ENCODE data around the gene WDFY1. TPM values are rescaled to one million over a fixed set of nuclear protein-coding genes. Genes with fewer than 3 reads are reported as not detected.
A peak's percentile ranks its signal among the peaks of the same experiment; 100 is the strongest.

WDFY1 gene
- total RNA-seq, 1 donor from 2014 or later: 92.7 TPM

DNA sequence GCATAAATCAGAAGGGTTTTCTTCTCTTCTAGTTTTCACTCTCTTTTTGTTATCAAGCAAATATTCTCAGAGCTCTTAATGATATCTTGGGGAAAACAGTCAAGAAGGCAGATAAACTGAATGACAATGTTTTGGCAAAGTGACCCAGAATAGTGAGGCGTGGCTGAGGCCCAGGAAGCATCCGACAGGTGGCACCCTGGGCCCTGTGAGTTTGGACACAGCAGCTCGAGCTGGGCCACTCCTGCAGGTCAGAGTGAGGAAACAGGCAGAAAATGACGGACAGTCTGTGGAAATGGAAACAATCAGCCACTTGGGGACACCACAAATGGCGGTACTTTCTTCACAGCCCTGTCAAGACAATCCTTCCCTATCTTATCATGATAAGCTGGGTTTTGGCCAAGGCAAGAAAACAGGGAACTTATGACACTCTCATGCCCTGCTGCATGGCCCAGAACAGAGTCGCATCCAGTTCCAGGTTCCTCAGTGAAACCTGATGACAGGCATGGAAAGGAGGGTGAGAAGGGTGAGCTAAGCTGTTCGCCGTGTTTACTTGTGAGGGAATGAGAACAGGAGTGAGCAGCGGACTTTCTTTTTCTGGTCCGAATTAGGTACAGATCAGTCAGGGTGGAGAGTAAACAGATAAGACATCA lies 44.2 kb upstream of the WDFY1 start:
- Histone ChIP-seq H3K4me3 (ENCODE audit: low read depth, low read length) (no peak overlapping the region), H3K27me3 (ENCODE audit: control insufficient read depth, insufficient read depth, low read length) (no peaks in the 10 kb centered on the region), H3K36me3 (ENCODE audit: control insufficient read depth, insufficient read depth, low read length) (no peaks in the 10 kb centered on the region)
- TF ChIP-seq, protein P1, sequence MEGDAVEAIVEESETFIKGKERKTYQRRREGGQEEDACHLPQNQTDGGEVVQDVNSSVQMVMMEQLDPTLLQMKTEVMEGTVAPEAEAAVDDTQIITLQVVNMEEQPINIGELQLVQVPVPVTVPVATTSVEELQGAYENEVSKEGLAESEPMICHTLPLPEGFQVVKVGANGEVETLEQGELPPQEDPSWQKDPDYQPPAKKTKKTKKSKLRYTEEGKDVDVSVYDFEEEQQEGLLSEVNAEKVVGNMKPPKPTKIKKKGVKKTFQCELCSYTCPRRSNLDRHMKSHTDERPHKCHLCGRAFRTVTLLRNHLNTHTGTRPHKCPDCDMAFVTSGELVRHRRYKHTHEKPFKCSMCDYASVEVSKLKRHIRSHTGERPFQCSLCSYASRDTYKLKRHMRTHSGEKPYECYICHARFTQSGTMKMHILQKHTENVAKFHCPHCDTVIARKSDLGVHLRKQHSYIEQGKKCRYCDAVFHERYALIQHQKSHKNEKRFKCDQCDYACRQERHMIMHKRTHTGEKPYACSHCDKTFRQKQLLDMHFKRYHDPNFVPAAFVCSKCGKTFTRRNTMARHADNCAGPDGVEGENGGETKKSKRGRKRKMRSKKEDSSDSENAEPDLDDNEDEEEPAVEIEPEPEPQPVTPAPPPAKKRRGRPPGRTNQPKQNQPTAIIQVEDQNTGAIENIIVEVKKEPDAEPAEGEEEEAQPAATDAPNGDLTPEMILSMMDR (IDR thresholded peaks at IDR 0.05; ENCODE audit: insufficient read depth, low read length, severe bottlenecking): peak; percentile 41
- DNase-seq (ENCODE audit: low read depth): no peak
- FAIRE-seq: no peak

DNA sequence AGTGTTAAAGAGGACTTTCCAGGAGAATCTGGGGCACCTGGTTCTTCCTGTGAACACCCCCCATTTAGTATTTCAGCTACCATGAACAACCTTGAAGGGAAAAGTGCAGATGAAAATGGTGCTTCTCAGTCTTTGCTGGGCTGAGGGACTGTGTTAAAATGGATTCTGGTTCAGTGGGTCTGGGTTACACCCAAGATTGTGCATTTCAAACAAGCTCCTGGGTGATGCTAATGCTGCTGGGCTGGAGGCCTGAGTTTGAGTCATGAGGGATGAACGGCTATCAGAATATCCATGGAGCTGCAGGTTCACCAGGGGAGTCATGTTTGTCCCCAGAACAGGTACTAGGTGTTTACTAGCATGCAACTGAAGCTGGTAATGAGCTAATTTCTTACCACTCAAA lies 36.1 kb upstream of the WDFY1 start:
- Histone ChIP-seq H3K27me3 (ENCODE audit: control insufficient read depth, insufficient read depth, low read length) (no peaks in the 10 kb centered on the region), H3K36me3 (ENCODE audit: control insufficient read depth, insufficient read depth, low read length) (peaks cover 7% of the 10 kb centered on the region), H3K4me3 (ENCODE audit: low read depth, low read length) (no peak overlapping the region)
- TF ChIP-seq, protein P1 (IDR thresholded peaks at IDR 0.05; ENCODE audit: insufficient read depth, low read length, severe bottlenecking): no peak
- DNase-seq (ENCODE audit: low read depth): no peak
- FAIRE-seq: no peak

DNA sequence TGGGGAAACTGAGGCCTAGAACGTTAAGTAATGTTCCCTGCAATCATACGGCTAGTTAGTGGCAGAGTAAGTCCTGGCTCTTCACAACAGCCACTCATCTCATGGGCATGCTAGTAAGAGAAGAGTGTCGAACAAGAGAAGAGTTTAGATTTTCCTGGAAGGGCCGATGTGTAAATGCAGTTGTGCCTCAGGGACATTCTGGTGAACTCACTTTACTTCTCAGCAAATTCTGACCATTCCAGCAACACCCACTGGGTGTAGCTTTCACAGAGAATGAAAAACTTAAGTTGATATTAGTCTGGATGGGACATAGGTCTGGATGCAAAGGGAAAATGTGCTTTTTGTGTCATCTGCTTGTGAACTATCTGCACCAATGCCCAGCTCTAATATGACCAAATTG lies 35.7 kb upstream of the WDFY1 start:
- H3K4me3 ChIP-seq (ENCODE audit: low read depth, low read length): no peak overlapping the region
- peak; percentile 72 for FAIRE-seq
- DNase-seq (ENCODE audit: low read depth): no peak
- TF ChIP-seq, protein P1 (IDR thresholded peaks at IDR 0.05; ENCODE audit: insufficient read depth, low read length, severe bottlenecking): no peak
- no peaks in the 10 kb centered on the region for H3K27me3 ChIP-seq (ENCODE audit: control insufficient read depth, insufficient read depth, low read length)
- H3K36me3 ChIP-seq (ENCODE audit: control insufficient read depth, insufficient read depth, low read length): peaks cover 7% of the 10 kb centered on the region

DNA sequence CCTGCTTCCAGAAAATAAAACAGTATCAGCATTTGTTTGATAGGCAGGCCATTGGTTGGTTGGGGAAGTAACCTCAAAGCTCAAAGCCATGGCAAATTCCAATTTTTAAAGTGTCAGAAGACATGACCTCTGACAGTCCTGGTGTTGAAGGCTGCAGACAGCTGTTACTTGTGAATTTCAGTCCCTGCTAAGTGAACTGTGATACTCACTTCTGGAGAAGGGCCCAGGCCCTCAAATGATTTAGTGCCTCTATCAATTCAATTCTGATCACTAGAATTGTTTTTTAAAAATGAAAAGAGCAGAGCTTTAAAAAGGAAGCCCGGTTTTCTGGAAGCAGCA lies 35.2 kb upstream of the WDFY1 start:
- DNase-seq (ENCODE audit: low read depth) (no peak), FAIRE-seq (no peak)
- TF ChIP-seq, protein P1 (IDR thresholded peaks at IDR 0.05; ENCODE audit: insufficient read depth, low read length, severe bottlenecking): no peak
- H3K4me3 ChIP-seq (ENCODE audit: low read depth, low read length): no peak overlapping the region
- no peaks in the 10 kb centered on the region for H3K27me3 ChIP-seq (ENCODE audit: control insufficient read depth, insufficient read depth, low read length)
- peaks cover 7% of the 10 kb centered on the region for H3K36me3 ChIP-seq (ENCODE audit: control insufficient read depth, insufficient read depth, low read length)

DNA sequence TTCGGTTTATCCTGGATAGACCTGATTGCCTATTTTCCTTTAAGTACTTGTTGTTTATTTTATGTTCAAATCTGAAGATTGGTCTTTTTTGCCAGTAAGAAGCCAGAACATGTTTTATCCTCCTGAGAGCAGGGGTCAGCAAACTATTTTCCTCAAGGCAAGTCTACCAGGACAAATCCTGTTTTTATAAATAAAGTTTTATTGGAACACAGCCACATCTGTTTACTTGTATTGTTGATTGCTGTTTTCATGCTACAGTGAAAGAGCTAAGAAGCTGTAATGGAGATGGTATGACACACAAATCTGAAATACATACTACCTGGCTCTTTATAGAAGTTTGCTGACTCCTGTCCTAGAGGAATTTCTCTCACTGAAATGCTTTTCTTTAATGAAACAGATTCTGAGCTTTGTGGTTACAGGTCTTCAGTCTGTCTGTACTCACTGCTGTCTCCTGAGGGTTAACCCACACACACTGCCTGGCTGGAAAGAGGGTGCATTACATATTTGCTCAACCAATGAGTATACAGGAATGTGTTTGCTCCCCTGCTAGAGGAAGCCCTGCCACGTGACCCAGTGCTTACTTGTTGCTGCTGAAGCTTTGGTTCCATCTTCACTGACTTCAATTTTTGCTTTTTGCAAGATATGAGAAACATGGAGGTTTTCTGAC lies 34.7 kb upstream of the WDFY1 start:
- TF ChIP-seq, protein P1 (IDR thresholded peaks at IDR 0.05; ENCODE audit: insufficient read depth, low read length, severe bottlenecking): no peak
- no peak for DNase-seq (ENCODE audit: low read depth)
- no peak for FAIRE-seq
- no peaks in the 10 kb centered on the region for H3K27me3 ChIP-seq (ENCODE audit: control insufficient read depth, insufficient read depth, low read length)
- H3K4me3 ChIP-seq (ENCODE audit: low read depth, low read length): no peak overlapping the region
- peaks cover 7% of the 10 kb centered on the region for H3K36me3 ChIP-seq (ENCODE audit: control insufficient read depth, insufficient read depth, low read length)

All from bronchial epithelial cell (primary cell).